GM19035 (cell line): ENCODE measurements around the gene UROC1.

ENCODE experiments used
- ATAC-seq: cut with Tn5 transposase; IDR thresholded peaks from one replicate; pipeline ENCODE4 v1.9.1; 2021; ENCODE audit not compliant: unreplicated experiment

Gene UROC1

GRCh38 chr3:126464997-126465396 is 52.6 kb downstream of the UROC1 start:
- no peak for ATAC-seq

GRCh38 chr3:126464494-126464893 is 53.1 kb downstream of the UROC1 start:
- ATAC-seq = no peak

- ATAC-seq = no peak
Observed at GRCh38 chr3:126464093-126464492, 53.5 kb downstream of the UROC1 start.

GRCh38 chr3:126463521-126463920 is 54.1 kb downstream of the UROC1 start:
- no peak for ATAC-seq

DNA sequence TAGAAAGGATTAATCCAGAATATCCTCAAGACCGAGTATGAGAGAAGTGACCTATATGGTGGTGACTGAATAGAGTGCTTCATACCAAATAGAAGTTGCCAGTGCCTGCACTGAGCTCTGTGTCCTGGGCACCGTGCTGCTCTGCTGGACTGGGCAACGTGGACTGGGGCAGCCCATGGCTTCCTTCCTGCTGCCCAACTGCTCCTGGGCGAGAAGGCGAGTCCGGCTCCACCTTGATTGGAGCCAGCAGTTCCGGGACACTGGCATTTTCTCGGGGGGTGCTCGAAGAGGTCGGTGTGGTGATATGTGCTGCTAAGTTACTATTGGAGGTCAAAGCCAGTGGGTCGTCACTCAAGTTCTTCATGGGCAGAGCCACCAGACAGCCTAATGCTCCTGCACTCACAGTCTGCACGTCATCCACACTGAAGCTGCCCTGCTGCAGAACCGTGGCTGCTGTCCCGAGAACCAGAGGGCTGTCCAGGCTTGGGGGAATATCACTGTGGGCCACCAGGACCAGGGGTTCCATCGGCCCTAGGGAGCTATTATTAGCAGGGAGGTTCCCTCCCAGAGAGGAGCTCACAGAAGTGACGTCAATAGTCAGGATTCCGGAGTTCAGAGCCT is 56.0 kb downstream of the UROC1 start:
- no peak for ATAC-seq

GRCh38 chr3:126460381-126460780 is 57.2 kb downstream of the UROC1 start:
- ATAC-seq = no peak

DNA sequence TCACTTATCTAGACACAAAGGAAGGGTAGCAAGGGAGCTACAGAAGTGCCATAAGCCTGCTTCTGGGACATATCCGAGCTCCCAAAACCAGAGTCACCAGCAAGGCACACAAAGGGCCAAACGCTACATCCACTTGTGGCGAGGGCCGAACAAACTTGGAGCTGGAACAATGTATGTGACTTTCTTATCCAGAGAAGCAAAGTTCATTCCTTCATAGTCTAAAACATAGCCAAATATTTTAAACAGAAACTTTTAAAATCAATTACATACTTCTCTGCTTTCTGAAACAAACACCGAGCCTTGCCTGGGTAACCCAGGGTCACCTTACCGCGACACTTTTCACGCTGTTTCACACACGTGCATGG is 57.8 kb downstream of the UROC1 start:
- ATAC-seq = no peak

DNA sequence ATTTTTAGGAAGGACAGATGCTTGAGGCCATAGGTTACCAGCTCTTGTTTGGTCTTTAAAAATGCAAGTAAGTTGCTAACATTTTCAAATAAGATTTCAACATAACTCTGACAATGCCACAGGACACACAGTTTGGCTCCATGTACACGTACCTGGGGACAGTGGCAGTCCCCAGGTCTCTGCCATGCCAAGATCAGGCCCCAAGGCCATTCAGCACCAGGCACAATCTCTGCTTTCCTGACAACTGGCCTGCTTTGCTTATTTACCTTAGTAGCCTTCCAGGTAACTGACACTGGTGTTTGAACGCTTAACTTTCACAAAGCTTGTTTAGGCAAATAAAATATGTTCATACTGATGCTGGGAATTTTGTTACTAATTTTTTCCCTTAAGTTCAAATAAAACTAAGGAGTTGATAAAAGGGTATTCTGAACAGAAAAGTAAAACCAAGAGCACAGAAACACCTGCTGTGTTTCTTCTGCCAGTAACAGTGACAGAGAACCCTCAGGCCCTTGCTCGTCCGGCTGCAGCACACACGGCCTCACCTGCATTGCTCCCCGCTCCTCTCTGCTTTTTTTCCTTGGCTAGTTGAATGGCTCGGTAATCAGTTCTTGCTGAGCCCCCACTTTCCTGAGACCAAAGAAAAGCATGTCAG is 58.3 kb downstream of the UROC1 start:
- no peak for ATAC-seq

DNA sequence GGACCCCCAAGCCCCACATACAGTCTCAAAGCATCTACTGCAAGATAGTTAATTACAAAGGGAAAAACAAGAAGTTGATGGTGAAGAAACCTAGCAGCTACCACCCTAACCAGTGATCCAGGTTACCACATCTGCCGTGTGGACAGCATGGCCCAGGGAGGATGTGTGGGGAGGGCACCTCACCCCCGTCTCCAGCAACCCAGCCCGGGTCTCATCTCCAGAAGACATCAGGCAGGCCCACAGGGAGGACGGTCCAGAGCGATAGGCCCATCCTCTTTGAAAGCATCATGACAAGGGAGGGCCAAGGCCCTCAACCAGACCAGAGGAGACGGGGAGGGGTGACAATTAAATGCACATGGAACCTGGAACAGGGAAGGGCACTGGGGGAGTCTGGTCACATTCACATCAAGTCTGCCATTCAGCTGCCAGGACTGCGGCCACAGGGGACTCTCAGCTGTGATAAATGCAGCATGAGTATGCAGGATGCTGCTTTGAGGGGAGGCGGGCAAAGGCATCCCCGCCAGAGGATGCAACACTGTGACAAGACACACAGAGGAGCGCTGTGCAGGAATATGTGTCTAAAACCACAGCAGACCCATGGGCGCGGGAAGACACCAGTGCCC is 60.7 kb downstream of the UROC1 start:
- no peak for ATAC-seq

GRCh38 chr3:126456211-126456610 is 61.4 kb downstream of the UROC1 start:
- no peak for ATAC-seq

DNA sequence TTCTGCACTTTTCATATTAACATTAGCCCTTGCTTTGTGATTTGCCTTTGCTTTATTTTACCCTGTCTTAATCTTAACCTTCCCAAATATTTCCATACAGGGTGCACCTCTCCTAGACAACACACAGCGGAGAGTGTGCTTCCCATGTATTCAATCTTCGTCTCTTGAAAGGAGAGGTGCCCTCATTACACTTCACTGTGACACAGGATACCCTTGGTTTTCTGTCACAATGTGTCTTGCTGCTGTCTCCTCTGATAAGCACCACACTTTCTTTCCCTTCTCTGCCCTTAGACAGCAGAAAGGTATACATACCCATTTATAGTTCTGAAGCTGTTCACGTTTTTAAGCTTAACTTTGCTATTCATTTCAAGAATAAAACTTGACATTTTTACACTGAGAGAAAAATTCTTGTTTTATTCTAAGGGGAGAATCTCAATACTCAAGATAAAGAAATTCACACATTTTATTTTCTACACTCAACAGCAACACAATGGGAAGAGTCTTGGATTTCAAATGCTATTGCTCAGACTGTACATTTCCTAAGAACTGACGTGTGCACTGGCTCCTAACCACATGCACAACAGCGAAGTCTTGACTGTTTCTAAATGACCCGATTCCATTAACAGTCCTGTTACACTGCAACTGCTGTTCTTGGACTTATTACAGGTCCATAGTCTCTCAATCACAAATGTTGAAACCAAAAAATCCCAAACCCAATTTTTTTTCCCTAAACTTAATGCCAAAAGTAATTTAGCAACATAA is 63.0 kb downstream of the UROC1 start:
- ATAC-seq = no peak

- ATAC-seq = no peak
Observed at GRCh38 chr3:126454025-126454424, 63.5 kb downstream of the UROC1 start.

DNA sequence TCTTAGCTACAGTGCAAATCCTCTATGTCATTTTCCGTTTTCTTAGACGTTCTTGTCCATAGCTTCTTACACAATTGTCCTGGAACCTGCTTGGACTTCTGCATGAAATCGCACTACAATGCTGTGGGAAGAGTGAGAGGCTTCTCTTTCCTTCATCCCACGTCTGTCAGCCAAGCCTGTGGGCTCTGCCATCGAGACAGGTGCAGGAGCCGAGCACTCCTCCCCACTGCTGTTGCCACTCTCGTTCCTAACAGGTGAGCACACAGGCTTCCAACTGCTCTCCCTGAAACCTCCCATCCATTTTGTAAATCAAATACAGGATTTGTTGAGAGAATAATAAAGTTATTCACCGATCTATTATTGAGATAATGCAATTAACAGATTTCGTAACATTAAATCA is 65.4 kb downstream of the UROC1 start:
- ATAC-seq = no peak

DNA sequence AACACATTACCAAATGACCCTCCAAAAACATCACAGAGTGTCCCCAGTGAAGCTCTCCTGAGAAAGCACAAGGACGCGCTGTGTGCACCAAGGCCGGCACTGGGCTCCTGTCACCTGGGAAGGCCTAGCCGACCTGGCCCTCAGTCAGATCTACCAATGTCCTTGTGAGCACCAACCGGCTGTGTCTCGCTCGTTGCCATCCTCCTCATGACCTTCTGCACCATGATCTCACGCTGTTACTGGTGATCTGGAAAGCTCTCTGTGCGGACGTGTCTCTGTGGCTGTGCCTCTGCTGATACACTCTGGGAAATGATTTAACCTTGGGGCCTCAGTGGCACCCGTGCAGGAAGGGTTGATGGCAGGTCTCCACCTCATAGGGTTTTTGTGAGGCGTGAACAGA is 66.1 kb downstream of the UROC1 start:
- no peak for ATAC-seq

DNA sequence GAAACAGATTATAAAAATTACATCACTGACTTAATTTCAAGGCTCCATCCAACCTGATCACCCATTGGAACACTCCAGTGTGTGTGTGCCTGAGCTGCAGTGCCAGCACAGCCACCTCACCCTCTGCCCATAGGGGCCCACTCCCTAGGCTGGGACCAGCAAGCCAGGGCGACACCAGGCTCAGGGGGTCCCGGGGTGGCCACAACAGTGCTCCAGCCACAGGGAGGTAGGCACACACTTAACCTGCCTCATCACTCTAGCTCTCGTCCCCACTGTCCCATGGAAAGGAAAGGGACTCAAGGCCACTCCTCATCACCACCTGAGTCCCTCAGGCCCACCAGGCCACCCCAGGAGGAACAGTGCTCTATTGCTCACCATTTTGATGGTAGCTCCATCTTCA is 66.8 kb downstream of the UROC1 start:
- ATAC-seq = no peak

DNA sequence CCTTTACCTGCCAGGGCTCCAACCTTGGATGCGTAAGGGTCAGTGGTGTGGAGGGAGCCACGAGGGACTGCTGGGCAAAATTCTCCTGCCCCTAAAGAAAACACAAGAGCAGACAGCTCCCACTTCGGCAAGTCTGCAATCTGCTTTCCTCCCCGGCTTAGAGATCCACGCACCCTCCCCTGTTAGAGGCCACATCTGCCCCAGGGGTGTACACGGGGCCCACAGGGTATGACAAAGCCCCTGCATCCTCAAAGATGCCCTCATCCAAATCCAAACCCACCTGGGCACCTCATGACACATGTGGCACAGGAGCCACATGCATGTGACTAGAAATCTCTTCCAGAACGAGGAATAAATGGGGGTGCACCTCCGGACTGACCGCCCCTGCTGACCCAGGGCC is 67.4 kb downstream of the UROC1 start:
- ATAC-seq = no peak

- ATAC-seq = no peak
Observed at GRCh38 chr3:126449621-126450051, 67.9 kb downstream of the UROC1 start.

- no peak for ATAC-seq
Observed at GRCh38 chr3:126448893-126449180, 68.7 kb downstream of the UROC1 start.

GRCh38 chr3:126448136-126448892 is 69.3 kb downstream of the UROC1 start:
- ATAC-seq = no peak

DNA sequence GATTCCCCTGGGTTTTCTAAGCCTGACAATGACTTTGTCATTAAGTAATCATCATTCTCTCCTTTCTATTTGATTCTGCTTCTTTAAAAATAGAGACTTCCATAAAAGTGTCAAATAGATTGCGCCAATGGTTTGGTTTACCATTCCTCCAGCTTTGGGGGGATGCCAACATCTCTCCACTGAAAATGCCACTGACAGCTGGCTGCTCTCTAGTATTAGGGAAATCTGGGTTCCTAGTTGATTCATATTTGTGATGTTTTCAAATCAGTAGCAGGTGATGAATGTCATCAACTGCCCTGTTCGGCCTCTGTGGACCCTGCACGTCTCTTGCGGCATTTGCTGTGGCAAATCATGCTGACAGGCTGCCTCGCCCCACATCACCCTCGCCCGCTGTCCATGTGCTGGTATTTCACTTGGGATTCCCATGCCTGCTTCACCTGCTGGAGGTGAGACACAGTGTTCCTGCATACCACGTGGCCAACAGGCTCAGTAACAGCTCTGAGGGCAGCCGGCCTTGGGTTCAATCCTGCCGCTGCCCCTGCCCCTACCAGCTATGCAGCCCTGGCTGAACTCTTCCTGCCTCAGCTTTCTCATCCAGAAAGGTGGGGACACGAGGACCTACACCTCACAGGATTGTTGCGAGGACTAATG is 70.0 kb downstream of the UROC1 start:
- ATAC-seq = no peak

DNA sequence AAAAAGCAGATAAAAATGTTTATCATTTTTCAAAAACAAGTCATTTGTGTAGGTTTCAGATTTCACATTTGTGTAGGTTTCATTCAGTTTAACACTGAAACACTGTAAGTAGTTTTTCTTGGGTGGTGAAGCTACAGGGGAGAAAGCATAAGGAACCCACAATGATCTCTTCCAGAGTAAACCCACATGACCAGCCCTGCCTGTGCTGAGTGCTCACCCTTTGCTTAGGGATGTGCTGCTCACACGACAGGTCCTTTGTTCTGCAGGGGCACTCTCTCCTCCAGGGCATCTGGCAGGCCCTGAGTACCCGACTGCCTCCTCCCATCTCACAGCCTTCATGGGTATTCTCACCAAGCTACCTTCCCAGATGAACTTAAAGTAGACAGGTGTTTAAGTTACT is 70.8 kb downstream of the UROC1 start:
- no peak for ATAC-seq
